Smooth muscle cell (in vitro differentiated cells): Measurements from ENCODE around the gene FLYWCH2. TPM values are rescaled to one million over a fixed set of nuclear protein-coding genes. Genes with fewer than 3 reads are reported as not detected.

ENCODE experiments used
- DNase-seq: peaks from one replicate; lab custom pipeline; 2025; ENCODE audit not compliant: unreplicated experiment; lab: John Stamatoyannopoulos, UW
- H2AFZ ChIP-seq: fragments of 200-600 bp; sonication (generic); 2 replicates; pipeline ENCODE4 v1.6.0; 2016; ENCODE audit warnings: antibody characterized with exemption, low read depth, mild to moderate bottlenecking
- H3F3A ChIP-seq: fragments of 200-600 bp; sonication (generic); 2 replicates; pipeline ENCODE4 v1.6.0; 2017; ENCODE audit warnings: antibody characterized with exemption, low read depth
- H3K27ac ChIP-seq: fragments of 200-600 bp; sonication (generic); 2 replicates; pipeline ENCODE4 v1.5.1; 2016; ENCODE audit warnings: low read depth, mild to moderate bottlenecking
- H3K27me3 ChIP-seq: fragments of 200-600 bp; sonication (generic); 2 replicates; pipeline ENCODE4 v1.6.1; 2016; ENCODE audit warnings: low read depth, mild to moderate bottlenecking
- H3K36me3 ChIP-seq: fragments of 200-600 bp; sonication (generic); 2 replicates; pipeline ENCODE4 v1.5.1; 2016; ENCODE audit warnings: low read depth
- H3K4me1 ChIP-seq: fragments of 200-600 bp; sonication (generic); 2 replicates; pipeline ENCODE4 v1.5.1; 2016; ENCODE audit warnings: low read depth
- H3K4me2 ChIP-seq: fragments of 200-600 bp; sonication (generic); 2 replicates; pipeline ENCODE4 v1.6.0; 2016; ENCODE audit warnings: mild to moderate bottlenecking
- H3K4me3 ChIP-seq: fragments of 200-600 bp; sonication (generic); 2 replicates; pipeline ENCODE4 v1.5.1; 2016; ENCODE audit warnings: mild to moderate bottlenecking
- H3K79me2 ChIP-seq: fragments of 200-600 bp; sonication (generic); 2 replicates; pipeline ENCODE4 v1.6.0; 2016; ENCODE audit warnings: low read depth, mild to moderate bottlenecking
- H3K9ac ChIP-seq: fragments of 200-600 bp; sonication (generic); 2 replicates; pipeline ENCODE4 v1.6.0; 2016; ENCODE audit warnings: low read depth
- H3K9me3 ChIP-seq: fragments of 200-600 bp; sonication (generic); replicated peaks from 2 replicates; pipeline ENCODE4 v1.5.1; 2016; ENCODE audit warnings: low read depth
- H4K20me1 ChIP-seq: fragments of 200-600 bp; sonication (generic); 2 replicates; pipeline ENCODE4 v1.6.0; 2016; ENCODE audit warnings: low read depth
- CTCF ChIP-seq: fragments of 200-600 bp; sonication (generic); IDR thresholded peaks from 2 replicates; pipeline ENCODE4 v1.5.1; 2017; ENCODE audit warnings: borderline replicate concordance, mild to moderate bottlenecking, antibody characterized with exemption; ENCODE audit not compliant: insufficient read depth, poor library complexity, severe bottlenecking
- WGBS: methylation state at CpG from one replicate; pipeline ENCODE4 v1.1.7; 2016; ENCODE audit warnings: low lambda C conversion rate; 5-methylcytosine and 5-hydroxymethylcytosine counted together
- polyA plus RNA-seq: library from polyadenylated mRNA; unstranded; fragments of >200 nt; fragmentation: Nextera tagmentation; extraction: Ambion mirVana; gene quantifications from 2 replicates; pipeline ENCODE4 v1.2.1, GENCODE V29; 2016
- total RNA-seq: library from RNA; depleted of rRNA; stranded (reverse); fragments of >200 nt; gene quantifications from 2 replicates; pipeline ENCODE4 v1.2.3, GENCODE V29; 2014

FLYWCH2 gene
- total and polyA plus RNA-seq, 2 experiments from 2014 or later = 31.7 to 52.7 TPM

GRCh38 chr16:2899564-2900072 lies 16.6 kb downstream of the FLYWCH2 start:
- Histone ChIP-seq H3K4me2 (no peak overlapping the region), H3K4me3 (no peak overlapping the region), H3F3A (peaks cover 5% of the 10 kb centered on the region), H3K4me1 (peaks cover 3% of the 10 kb centered on the region), H3K27ac (no peak overlapping the region), H3K79me2 (no peaks in the 10 kb centered on the region), H3K9ac (no peak overlapping the region), H2AFZ (no peak overlapping the region), H4K20me1 (peaks cover 16% of the 10 kb centered on the region), H3K27me3 (no peaks in the 10 kb centered on the region), H3K36me3 (no peaks in the 10 kb centered on the region), H3K9me3 (no peaks in the 10 kb centered on the region)
- DNase-seq = no peak
- WGBS = 95% methylated on average over 13 of the region's 13 CpGs
- no peak for TF ChIP-seq CTCF

- no peaks in the 10 kb centered on the region for H3K9me3 ChIP-seq
- H3K27ac ChIP-seq = no peak overlapping the region
- no peak overlapping the region for H3K4me3 ChIP-seq
- no peak overlapping the region for H2AFZ ChIP-seq
- H3K9ac ChIP-seq = no peak overlapping the region
- H3K4me2 ChIP-seq = no peak overlapping the region
- H3K4me1 ChIP-seq = peaks cover 3% of the 10 kb centered on the region
- no peaks in the 10 kb centered on the region for H3K79me2 ChIP-seq
- no peak for TF ChIP-seq CTCF
- no peaks in the 10 kb centered on the region for H3K27me3 ChIP-seq
- DNase-seq = no peak
- peaks cover 5% of the 10 kb centered on the region for H3F3A ChIP-seq
- 95% methylated on average over 15 of the region's 15 CpGs for WGBS
- H3K36me3 ChIP-seq = no peaks in the 10 kb centered on the region
- H4K20me1 ChIP-seq = peaks cover 7% of the 10 kb centered on the region
Measured at GRCh38 chr16:2900526-2901075, 17.6 kb downstream of the FLYWCH2 start.

GRCh38 chr16:2902337-2903130 lies 19.5 kb downstream of the FLYWCH2 start:
- no peaks in the 10 kb centered on the region for H4K20me1 ChIP-seq
- H3K36me3 ChIP-seq = no peaks in the 10 kb centered on the region
- no peak overlapping the region for H3K4me3 ChIP-seq
- WGBS = 94% methylated on average over 9 of the region's 9 CpGs
- H3K27me3 ChIP-seq = no peaks in the 10 kb centered on the region
- peaks cover 13% of the 10 kb centered on the region for H3F3A ChIP-seq
- no peak overlapping the region for H3K27ac ChIP-seq
- H3K4me2 ChIP-seq = no peak overlapping the region
- H3K9ac ChIP-seq = no peak overlapping the region
- H3K4me1 ChIP-seq = peaks cover 3% of the 10 kb centered on the region
- H3K79me2 ChIP-seq = no peaks in the 10 kb centered on the region
- no peaks in the 10 kb centered on the region for H3K9me3 ChIP-seq
- H2AFZ ChIP-seq = no peak overlapping the region
- no peak for DNase-seq
- TF ChIP-seq CTCF = no peak
